Stimulated activated naive CD8-positive, alpha-beta T cell treated with anti-CD3 and anti-CD28 coated beads, Interleukin-15, Interleukin-2, amounts not matched to agents 100 U/mL and 50 U/mL, for 24 hours (primary cell): ENCODE measurements around the gene DNAJC19.
A peak's percentile ranks its signal among the peaks of the same experiment; 100 is the strongest.

Experiments used
- ATAC-seq: fragments of 150-1000 bp; cut with Tn5 transposase; one replicate; pipeline ENCODE4 v1.10.0; 2021
- DNase-seq: peaks from one replicate; pipeline ENCODE4 v3.0.0; 2021

DNAJC19 gene

GRCh38 chr3:180961087-180961486 is 28.4 kb downstream of the DNAJC19 start:
- ATAC-seq: no peak
- no peak for DNase-seq

GRCh38 chr3:180959691-180960090 is 29.8 kb downstream of the DNAJC19 start:
- peak; percentile 77 for ATAC-seq

GRCh38 chr3:180947761-180948390 is 41.7 kb downstream of the DNAJC19 start:
- ATAC-seq (no peak), DNase-seq (no peak)

More at GRCh38 chr3:180959691-180960090, 29.8 kb downstream of the DNAJC19 start:
- no peak for DNase-seq

GRCh38 chr3:180940826-180941225 is 48.7 kb downstream of the DNAJC19 start:
- DNase-seq (no peak), ATAC-seq (no peak)

GRCh38 chr3:180934638-180935037 is 54.9 kb downstream of the DNAJC19 start:
- no peak for DNase-seq
- ATAC-seq: no peak
